ENCODE measurements around the gene NEXN. TPM values are rescaled to one million over a fixed set of nuclear protein-coding genes. Genes with fewer than 3 reads are reported as not detected.

NEXN gene
- total and polyA plus RNA-seq, 2 donors (not counting 1 experiment from before 2014, with no cell fraction given) = 0.07 to 0.81 TPM

DNA sequence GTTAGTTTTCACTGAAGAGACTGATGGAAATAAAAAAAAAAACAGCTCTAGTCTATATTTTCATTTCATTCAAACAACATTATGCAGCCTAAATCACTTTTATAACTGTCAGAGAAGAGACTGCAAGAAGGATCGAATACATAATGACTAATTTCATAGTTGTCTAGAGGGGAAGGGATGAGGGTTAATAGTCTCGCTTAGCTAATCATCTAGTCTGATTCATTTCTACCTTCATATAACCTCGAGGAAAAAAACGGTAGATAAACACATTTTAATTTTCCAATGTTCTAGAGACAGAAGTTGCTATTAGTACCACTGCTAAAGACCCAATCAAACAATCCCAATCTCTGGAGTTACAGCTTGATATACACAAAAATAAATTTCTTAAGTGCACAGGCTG lies 87.0 kb downstream of the NEXN start:
- Histone ChIP-seq H3K4me2 (replicated peaks; ENCODE audit: low read depth, low read length, poor library complexity, severe bottlenecking) (peak overlapping the region; percentile 77), H3K4me3 (ENCODE audit: control extremely low read depth in 1 of 5, extremely low read depth in 1 of 5, insufficient read depth in 1 of 5, low read depth in 2 of 5, low read length in 4 of 5) (peak overlapping the region in 1 of 5 experiments; percentile 96), H4K20me1 (ENCODE audit: control insufficient read depth, insufficient read depth, low read length, poor library complexity, severe bottlenecking) (peaks cover 70% of the 10 kb centered on the region), H3K9ac (ENCODE audit: low read length) (peak overlapping the region; percentile 99), H3K27ac (ENCODE audit: low read length in 2 of 2) (peak overlapping the region; percentile 21 to 99), H3K27me3 (replicated peaks in 1 of 4; ENCODE audit: control extremely low read depth in 1 of 4, control insufficient read depth in 3 of 4, insufficient read depth in 4 of 4, low read length in 3 of 4) (no peaks in the 10 kb centered on the region), H3K9me3 (ENCODE audit: control extremely low read depth in 1 of 3, control insufficient read depth in 2 of 3, insufficient read depth in 1 of 3, low read length in 2 of 3) (no peaks in the 10 kb centered on the region), H3K79me2 (ENCODE audit: control insufficient read depth, insufficient read depth, low read length) (peaks cover 83% of the 10 kb centered on the region), H2AFZ (ENCODE audit: insufficient read depth, low read depth, low read length, poor library complexity, severe bottlenecking) (no peak overlapping the region), H3K4me1 (ENCODE audit: control insufficient read depth in 2 of 2, insufficient read depth in 2 of 2, low read length in 2 of 2) (peaks cover 37 to 46% of the 10 kb centered on the region in 2 donors), H3K36me3 (replicated peaks in 1 of 2; ENCODE audit: control extremely low read depth in 1 of 2, control insufficient read depth in 1 of 2, extremely low read depth in 1 of 2, insufficient read depth in 2 of 2, low read length in 1 of 2) (peaks cover 0 to 35% of the 10 kb centered on the region in 2 experiments)
- Mint-ChIP-seq H3K9me3 (ENCODE audit: insufficient read depth) (no peaks in the 10 kb centered on the region), H3K27ac (peak overlapping the region; percentile 50), H3K27me3 (no peaks in the 10 kb centered on the region), H3K4me1 (peaks cover 49% of the 10 kb centered on the region), H3K4me3 (peak overlapping the region; percentile 80)
- intact Hi-C loops (cut with micrococcal nuclease) = no loop called here
- CTCF ChIA-PET = interaction anchor here (0.6 to 1.5 kb wide), 3 partner anchors 21 to 29 kb away, joined by 3 to 4 read pairs (median 4); partner anchors contain the start of gene DNAJB4
- TF ChIP-seq, protein P1, sequence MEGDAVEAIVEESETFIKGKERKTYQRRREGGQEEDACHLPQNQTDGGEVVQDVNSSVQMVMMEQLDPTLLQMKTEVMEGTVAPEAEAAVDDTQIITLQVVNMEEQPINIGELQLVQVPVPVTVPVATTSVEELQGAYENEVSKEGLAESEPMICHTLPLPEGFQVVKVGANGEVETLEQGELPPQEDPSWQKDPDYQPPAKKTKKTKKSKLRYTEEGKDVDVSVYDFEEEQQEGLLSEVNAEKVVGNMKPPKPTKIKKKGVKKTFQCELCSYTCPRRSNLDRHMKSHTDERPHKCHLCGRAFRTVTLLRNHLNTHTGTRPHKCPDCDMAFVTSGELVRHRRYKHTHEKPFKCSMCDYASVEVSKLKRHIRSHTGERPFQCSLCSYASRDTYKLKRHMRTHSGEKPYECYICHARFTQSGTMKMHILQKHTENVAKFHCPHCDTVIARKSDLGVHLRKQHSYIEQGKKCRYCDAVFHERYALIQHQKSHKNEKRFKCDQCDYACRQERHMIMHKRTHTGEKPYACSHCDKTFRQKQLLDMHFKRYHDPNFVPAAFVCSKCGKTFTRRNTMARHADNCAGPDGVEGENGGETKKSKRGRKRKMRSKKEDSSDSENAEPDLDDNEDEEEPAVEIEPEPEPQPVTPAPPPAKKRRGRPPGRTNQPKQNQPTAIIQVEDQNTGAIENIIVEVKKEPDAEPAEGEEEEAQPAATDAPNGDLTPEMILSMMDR (IDR thresholded peaks at IDR 0.05) = no peak
- no peak for TF ChIP-seq EZH2 (IDR thresholded peaks at IDR 0.05; ENCODE audit: borderline replicate concordance, insufficient read depth, low read depth, low read length, poor library complexity, severe bottlenecking)
- ATAC-seq (ENCODE audit: low read depth) (no peak), DNase-seq (no peak)
- no CpG with 5 or more reads among the region's 4 CpGs for WGBS (ENCODE audit: insufficient coverage)
- POLR2A ChIA-PET = interaction anchor here (1.2 kb wide), 1 partner anchor 30 kb away, joined by 3 read pairs; the partner anchor contains the start of gene DNAJB4

GRCh38 chr1:77975907-77976306 lies 87.5 kb downstream of the NEXN start:
- Histone ChIP-seq H3K9ac (ENCODE audit: low read length) (peak overlapping the region; percentile 99), H3K36me3 (replicated peaks in 1 of 2; ENCODE audit: control extremely low read depth in 1 of 2, control insufficient read depth in 1 of 2, extremely low read depth in 1 of 2, insufficient read depth in 2 of 2, low read length in 1 of 2) (peaks cover 0 to 33% of the 10 kb centered on the region in 2 experiments), H3K9me3 (ENCODE audit: control extremely low read depth in 1 of 3, control insufficient read depth in 2 of 3, insufficient read depth in 1 of 3, low read length in 2 of 3) (no peaks in the 10 kb centered on the region), H3K4me1 (ENCODE audit: control insufficient read depth in 2 of 2, insufficient read depth in 2 of 2, low read length in 2 of 2) (peaks cover 41 to 50% of the 10 kb centered on the region in 2 donors), H3K4me3 (ENCODE audit: control extremely low read depth in 1 of 5, extremely low read depth in 1 of 5, insufficient read depth in 1 of 5, low read depth in 2 of 5, low read length in 4 of 5) (peak overlapping the region in 3 of 5 experiments; percentile 3 to 96 (median 28)), H3K79me2 (ENCODE audit: control insufficient read depth, insufficient read depth, low read length) (peaks cover 83% of the 10 kb centered on the region), H3K27me3 (replicated peaks in 1 of 4; ENCODE audit: control extremely low read depth in 1 of 4, control insufficient read depth in 3 of 4, insufficient read depth in 4 of 4, low read length in 3 of 4) (no peaks in the 10 kb centered on the region), H3K4me2 (replicated peaks; ENCODE audit: low read depth, low read length, poor library complexity, severe bottlenecking) (peak overlapping the region; percentile 77), H2AFZ (ENCODE audit: insufficient read depth, low read depth, low read length, poor library complexity, severe bottlenecking) (no peak overlapping the region), H4K20me1 (ENCODE audit: control insufficient read depth, insufficient read depth, low read length, poor library complexity, severe bottlenecking) (peaks cover 65% of the 10 kb centered on the region), H3K27ac (ENCODE audit: low read length in 2 of 2) (peak overlapping the region; percentile 21 to 99)
- DNase-seq (no peak), ATAC-seq (ENCODE audit: low read depth) (no peak)
- CTCF ChIA-PET = interaction anchor here (1.2 to 1.5 kb wide), 2 partner anchors 26 to 29 kb away, joined by 4 read pairs; partner anchors contain the start of gene DNAJB4
- Mint-ChIP-seq H3K27ac (peak overlapping the region; percentile 28), H3K4me1 (peaks cover 51% of the 10 kb centered on the region), H3K4me3 (peak overlapping the region; percentile 80), H3K27me3 (no peaks in the 10 kb centered on the region), H3K9me3 (ENCODE audit: insufficient read depth) (no peaks in the 10 kb centered on the region)
- TF ChIP-seq, protein P1 (IDR thresholded peaks at IDR 0.05) = no peak
- no peak for TF ChIP-seq EZH2 (IDR thresholded peaks at IDR 0.05; ENCODE audit: borderline replicate concordance, insufficient read depth, low read depth, low read length, poor library complexity, severe bottlenecking)
- POLR2A ChIA-PET = interaction anchor here (0.6 to 1.2 kb wide), 2 partner anchors 29 to 196 kb away, joined by 3 to 6 read pairs; partner anchors contain the start of genes DNAJB4 and MIGA1
- 86% methylated on average over 1 of the region's 2 CpGs for WGBS (ENCODE audit: insufficient coverage)
- intact Hi-C loops (cut with micrococcal nuclease) = no loop called here

All from B cell (primary cell).